GM10266 (cell line): Measurements from ENCODE around the gene EPS8L2.

Experiments
- DNase-seq: peaks from one replicate; pipeline ENCODE4 v3.0.0; 2012; ENCODE audit errors: extremely low spot score
- TF ChIP-seq, protein P1 (sequence below): IDR thresholded peaks from 2 replicates; pipeline ENCODE4 v1.5.1; 2012; ENCODE audit warnings: mild to moderate bottlenecking, low read depth; ENCODE audit not compliant: control insufficient read depth, insufficient read depth; ENCODE audit errors: missing control alignments

EPS8L2 gene

DNA sequence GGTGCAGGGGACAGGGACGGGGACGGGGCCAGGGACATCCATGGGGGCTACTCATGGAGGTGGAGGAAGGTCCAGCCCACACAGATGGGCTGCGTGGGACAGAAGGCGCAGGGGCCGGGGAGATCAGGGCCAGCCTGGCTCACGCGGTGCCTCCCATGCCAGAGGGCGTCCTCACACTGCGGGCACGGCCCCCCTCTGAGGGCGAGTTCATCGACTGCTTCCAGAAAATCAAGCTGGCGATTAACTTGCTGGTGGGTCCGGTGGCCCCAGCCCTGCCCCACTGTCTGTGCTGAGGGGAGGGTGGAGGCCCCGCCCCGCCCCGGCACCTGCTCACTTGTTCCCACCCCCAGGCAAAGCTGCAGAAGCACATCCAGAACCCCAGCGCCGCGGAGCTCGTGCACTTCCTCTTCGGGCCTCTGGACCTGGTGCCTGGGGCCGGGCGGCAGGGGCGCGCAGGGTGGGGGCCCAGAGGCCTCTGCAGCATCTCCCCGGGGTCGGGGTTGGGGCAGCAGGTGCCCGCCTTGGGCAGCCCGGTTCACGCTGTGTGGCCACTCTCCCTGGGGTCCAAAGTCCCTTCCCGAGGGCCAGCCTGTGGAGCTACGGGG is 15.8 kb downstream of the EPS8L2 start:
- TF ChIP-seq, protein P1, sequence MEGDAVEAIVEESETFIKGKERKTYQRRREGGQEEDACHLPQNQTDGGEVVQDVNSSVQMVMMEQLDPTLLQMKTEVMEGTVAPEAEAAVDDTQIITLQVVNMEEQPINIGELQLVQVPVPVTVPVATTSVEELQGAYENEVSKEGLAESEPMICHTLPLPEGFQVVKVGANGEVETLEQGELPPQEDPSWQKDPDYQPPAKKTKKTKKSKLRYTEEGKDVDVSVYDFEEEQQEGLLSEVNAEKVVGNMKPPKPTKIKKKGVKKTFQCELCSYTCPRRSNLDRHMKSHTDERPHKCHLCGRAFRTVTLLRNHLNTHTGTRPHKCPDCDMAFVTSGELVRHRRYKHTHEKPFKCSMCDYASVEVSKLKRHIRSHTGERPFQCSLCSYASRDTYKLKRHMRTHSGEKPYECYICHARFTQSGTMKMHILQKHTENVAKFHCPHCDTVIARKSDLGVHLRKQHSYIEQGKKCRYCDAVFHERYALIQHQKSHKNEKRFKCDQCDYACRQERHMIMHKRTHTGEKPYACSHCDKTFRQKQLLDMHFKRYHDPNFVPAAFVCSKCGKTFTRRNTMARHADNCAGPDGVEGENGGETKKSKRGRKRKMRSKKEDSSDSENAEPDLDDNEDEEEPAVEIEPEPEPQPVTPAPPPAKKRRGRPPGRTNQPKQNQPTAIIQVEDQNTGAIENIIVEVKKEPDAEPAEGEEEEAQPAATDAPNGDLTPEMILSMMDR, result no peak
- peak; percentile 69 for DNase-seq

DNA sequence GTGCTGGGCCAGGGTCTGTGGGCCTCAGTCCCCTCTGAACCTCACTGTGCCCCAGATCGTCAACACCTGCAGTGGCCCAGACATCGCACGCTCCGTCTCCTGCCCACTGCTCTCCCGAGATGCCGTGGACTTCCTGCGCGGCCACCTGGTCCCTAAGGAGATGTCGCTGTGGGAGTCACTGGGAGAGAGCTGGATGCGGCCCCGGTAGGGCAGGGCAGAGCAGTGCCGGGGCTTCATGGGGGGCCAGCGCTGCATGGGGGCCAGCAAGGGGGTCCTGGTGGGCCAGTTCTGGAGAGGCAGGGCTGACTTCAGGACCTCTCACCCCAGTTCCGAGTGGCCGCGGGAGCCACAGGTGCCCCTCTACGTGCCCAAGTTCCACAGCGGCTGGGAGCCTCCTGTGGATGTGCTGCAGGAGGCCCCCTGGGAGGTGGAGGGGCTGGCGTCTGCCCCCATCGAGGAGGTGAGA is 16.3 kb downstream of the EPS8L2 start:
- TF ChIP-seq, protein P1, result no peak
- no peak for DNase-seq

DNA sequence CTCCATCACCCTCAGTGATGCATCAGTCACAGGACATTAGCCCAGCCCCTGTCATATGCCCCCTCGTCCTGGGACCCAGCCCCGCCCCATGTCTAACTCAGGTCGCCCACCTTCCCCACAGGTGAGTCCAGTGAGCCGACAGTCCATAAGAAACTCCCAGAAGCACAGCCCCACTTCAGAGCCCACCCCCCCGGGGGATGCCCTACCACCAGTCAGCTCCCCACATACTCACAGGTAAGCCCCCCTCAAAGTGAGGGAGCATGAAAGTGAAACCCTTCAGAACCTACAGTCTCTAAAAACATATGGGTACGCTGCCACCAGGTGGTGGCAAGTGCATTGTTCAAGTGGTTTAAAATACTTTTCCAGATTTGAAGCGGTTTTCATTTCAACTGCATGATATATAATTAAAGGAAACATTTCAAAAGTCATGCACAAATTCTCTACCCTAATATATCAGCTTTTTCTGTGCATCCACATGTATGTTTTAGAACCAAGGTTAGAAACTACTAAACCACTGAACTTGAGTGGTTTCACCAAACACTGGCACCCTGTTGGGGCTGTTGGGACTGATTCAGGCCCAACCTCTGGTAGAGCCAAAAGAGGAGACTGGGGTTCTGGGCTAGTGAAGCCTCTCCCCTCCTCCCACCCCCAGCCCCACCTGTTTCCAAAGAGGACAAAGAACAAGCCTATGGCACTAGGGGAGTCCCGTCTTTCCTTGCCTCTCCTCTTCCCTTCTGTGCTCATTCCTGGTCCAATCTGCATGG is 17.3 kb downstream of the EPS8L2 start:
- peak; percentile 84 for DNase-seq

DNA sequence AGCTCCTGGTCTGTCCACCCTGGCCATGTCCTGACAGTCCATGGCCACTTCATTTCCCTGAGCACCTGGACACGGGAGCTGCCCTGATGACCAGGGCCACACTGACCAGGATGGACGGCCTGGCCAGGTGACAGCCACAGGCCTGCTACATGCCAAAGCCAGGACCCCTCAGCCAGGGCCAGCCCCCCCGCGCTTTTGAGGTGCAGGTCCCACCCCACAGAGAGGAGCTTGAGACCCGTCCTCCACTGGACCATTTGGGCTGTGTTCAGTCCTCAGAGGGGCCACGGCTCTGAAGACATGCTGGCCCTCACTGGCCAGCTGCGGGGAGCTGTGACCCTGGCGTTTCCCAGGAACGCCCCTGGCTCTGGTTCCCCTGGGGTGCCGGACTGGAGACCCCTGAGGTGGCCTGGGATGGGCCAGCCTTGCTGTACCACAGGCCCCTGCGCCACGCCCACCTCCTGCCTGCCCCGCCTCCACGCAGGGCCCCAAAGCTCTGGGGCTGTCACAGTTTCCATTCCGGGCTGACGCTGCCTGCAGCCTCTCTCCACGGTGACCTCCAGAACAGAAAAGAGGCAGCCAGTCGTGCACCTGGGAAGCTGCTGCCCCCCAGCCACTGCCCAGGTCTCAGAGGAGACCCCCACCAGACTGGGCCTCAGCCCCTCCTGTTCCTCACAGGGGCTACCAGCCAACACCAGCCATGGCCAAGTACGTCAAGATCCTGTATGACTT is 18.2 kb downstream of the EPS8L2 start:
- TF ChIP-seq, protein P1, result no peak
- DNase-seq, result peak; percentile 66

More for the DNA sequence above, 17.3 kb downstream of the EPS8L2 start:
- TF ChIP-seq, protein P1, result peak; percentile 65

DNA sequence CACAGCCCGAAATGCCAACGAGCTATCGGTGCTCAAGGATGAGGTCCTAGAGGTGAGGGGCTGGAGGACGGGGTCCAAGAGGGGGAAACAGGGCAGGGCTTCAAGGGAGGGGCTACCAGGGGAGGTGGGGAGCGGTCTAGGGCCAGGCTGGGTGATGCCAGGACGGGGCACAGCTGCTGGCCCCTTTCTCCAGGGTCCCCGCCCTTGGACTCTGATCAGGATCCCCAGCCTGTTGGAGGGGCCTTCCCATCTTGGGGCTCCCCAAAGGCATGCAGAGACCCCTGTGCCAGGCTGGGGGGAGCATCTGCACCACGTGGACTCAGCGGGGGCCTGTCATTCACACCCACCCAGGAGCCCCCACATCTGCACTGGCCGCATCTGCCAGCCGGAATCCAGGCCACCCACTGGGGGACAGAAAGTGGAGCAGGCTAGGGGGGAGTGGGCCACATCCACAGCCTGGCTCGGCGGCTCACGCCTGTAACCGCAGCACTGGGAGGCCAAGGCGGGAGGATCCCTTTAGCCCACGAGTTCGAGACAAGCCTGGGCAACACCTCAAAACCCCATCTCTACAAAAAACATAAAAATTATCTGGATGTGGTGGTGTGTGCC is 18.9 kb downstream of the EPS8L2 start:
- DNase-seq, result peak; percentile 23
- TF ChIP-seq, protein P1, result no peak

DNA sequence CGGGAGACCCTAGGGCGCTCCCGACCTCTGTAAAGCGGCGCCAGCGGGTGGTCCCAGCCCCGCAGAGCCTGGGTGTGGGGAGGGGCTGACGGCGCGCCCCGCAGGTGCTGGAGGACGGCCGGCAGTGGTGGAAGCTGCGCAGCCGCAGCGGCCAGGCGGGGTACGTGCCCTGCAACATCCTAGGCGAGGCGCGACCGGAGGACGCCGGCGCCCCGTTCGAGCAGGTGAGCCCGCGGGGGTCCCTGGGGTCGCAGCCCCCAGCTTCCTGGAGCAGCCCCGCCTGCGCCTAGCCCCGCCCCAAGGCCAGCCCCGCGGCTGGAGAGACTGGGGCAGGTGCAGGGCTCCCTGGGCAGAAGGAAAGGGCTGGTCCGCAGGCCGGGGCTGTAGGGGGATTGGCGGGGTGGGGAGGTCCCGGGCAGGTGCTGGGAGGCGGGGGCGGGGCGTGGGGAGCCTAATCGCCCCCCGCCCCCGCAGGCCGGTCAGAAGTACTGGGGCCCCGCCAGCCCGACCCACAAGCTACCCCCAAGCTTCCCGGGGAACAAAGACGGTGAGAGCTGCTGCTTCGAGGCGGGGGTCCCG is 19.7 kb downstream of the EPS8L2 start:
- DNase-seq, result peak; percentile 74
- TF ChIP-seq, protein P1, result no peak
